GM21576 (cell line): ENCODE data around the gene BRI3.
"Not testable (repeated sequence)": the region's sequence is repeated elsewhere in the genome, so short reads cannot be mapped to it uniquely, and the experiment has no call there.

Experiments
- ATAC-seq: cut with Tn5 transposase; IDR thresholded peaks from one replicate; pipeline ENCODE4 v1.9.1; 2021; ENCODE audit warnings: mild to moderate bottlenecking, moderate library complexity; ENCODE audit not compliant: unreplicated experiment

BRI3 gene

GRCh38 chr7:98303906-98304305, 22.4 kb downstream of the BRI3 start:
- ATAC-seq = no peak

GRCh38 chr7:98305951-98306535, 24.6 kb downstream of the BRI3 start:
- ATAC-seq = no peak

GRCh38 chr7:98307971-98308466, 26.5 kb downstream of the BRI3 start:
- no peak for ATAC-seq

- ATAC-seq = no peak
Observed at GRCh38 chr7:98309566-98309965, 28.1 kb downstream of the BRI3 start.

GRCh38 chr7:98312201-98312600, 30.7 kb downstream of the BRI3 start:
- no peak for ATAC-seq

- peak; percentile 55 for ATAC-seq
Observed at GRCh38 chr7:98314469-98314868, 33.0 kb downstream of the BRI3 start.

- ATAC-seq = peak; percentile 76
Observed at GRCh38 chr7:98315318-98315993, 34.0 kb downstream of the BRI3 start.

- not testable (repeated sequence) for ATAC-seq
Observed at GRCh38 chr7:98315994-98316527, 34.6 kb downstream of the BRI3 start.

GRCh38 chr7:98317366-98318040, 36.0 kb downstream of the BRI3 start:
- ATAC-seq = no peak

- no peak for ATAC-seq
Observed at GRCh38 chr7:98319176-98319575, 37.7 kb downstream of the BRI3 start.

- no peak for ATAC-seq
Observed at GRCh38 chr7:98321301-98321700, 39.8 kb downstream of the BRI3 start.

GRCh38 chr7:98322331-98323270, 41.1 kb downstream of the BRI3 start:
- ATAC-seq = no peak

- ATAC-seq = no peak
Observed at GRCh38 chr7:98323597-98324322, 42.3 kb downstream of the BRI3 start.

- no peak for ATAC-seq
Observed at GRCh38 chr7:98324782-98325181, 43.3 kb downstream of the BRI3 start.

GRCh38 chr7:98329100-98329790, 47.8 kb downstream of the BRI3 start:
- ATAC-seq = no peak

GRCh38 chr7:98329791-98330373, 48.4 kb downstream of the BRI3 start:
- no peak for ATAC-seq

GRCh38 chr7:98330926-98331529, 49.5 kb downstream of the BRI3 start:
- ATAC-seq = no peak

GRCh38 chr7:98334081-98334480, 52.6 kb downstream of the BRI3 start:
- no peak for ATAC-seq
